ENCODE measurements around the gene CAMK1. TPM values are rescaled to one million over a fixed set of nuclear protein-coding genes. Genes with fewer than 3 reads are reported as not detected.

Gene CAMK1
- total and polyA plus RNA-seq, 3 donors from 2014 or later, result 62.7 to 185 (median 127) TPM

DNA sequence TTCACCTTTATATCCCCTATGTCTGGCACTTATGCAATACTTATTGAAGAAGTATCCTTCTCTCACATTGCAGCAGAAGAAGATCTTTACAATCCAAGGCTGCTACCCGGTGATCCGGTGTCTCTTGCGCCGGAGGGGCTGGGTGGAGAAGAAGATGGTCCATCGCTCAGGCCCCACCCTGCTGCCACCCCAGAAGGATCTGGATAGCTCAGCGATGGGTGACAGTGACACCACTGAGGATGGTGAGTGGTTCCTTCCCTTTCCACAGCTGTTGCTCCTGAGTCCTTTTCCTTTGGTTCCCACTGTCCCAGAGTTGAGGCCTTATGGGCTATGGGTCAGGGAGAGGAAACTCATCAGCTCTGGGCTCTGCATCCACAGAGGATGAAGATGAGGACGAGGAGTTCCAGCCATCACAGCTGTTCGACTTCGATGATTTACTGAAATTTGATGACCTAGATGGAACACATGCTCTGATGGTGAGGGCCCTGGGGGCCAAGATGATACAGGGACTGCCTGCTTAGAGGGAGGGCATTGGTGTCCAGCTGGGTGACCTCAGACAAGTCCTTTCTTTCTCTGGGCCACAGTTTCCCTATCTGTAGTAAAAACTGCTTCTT, 43.2 kb upstream of the CAMK1 start:
- H3K36me3 ChIP-seq (ENCODE audit: low read depth, missing control alignments), result no peaks in the 10 kb centered on the region
- DNase-seq, result no peak
- intact Hi-C loops (cut with DNase I; ENCODE audit: low total_unique reads), result no loop called here
- peaks cover 12% of the 10 kb centered on the region for H3K4me1 ChIP-seq
- H3K4me3 ChIP-seq, result no peak overlapping the region
- TF ChIP-seq, protein P1, sequence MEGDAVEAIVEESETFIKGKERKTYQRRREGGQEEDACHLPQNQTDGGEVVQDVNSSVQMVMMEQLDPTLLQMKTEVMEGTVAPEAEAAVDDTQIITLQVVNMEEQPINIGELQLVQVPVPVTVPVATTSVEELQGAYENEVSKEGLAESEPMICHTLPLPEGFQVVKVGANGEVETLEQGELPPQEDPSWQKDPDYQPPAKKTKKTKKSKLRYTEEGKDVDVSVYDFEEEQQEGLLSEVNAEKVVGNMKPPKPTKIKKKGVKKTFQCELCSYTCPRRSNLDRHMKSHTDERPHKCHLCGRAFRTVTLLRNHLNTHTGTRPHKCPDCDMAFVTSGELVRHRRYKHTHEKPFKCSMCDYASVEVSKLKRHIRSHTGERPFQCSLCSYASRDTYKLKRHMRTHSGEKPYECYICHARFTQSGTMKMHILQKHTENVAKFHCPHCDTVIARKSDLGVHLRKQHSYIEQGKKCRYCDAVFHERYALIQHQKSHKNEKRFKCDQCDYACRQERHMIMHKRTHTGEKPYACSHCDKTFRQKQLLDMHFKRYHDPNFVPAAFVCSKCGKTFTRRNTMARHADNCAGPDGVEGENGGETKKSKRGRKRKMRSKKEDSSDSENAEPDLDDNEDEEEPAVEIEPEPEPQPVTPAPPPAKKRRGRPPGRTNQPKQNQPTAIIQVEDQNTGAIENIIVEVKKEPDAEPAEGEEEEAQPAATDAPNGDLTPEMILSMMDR (IDR thresholded peaks at IDR 0.05), result no peak
- H3K27ac ChIP-seq, result no peak overlapping the region
- WGBS, 2 donors, result 88 to 93% methylated on average over 8 to 9 of the region's 9 CpGs
- no peaks in the 10 kb centered on the region for H3K9me3 ChIP-seq
- no peaks in the 10 kb centered on the region for H3K27me3 ChIP-seq

- H3K4me3 ChIP-seq, result peak overlapping the region in 1 of 2 donors; percentile 79
- H3K27ac ChIP-seq, result peak overlapping the region; percentile 84 to 91
- intact Hi-C loops (cut with DNase I; ENCODE audit: low total_unique reads), result no loop called here
- H3K27me3 ChIP-seq, result no peaks in the 10 kb centered on the region
- no peak for DNase-seq
- TF ChIP-seq POLR2A (IDR thresholded peaks at IDR 0.05), result no peak
- TF ChIP-seq, protein P1 (IDR thresholded peaks at IDR 0.05), result no peak
- 30% methylated on average over 10 of the region's 10 CpGs for WGBS, 2 donors
- peaks cover 12% of the 10 kb centered on the region for H3K4me1 ChIP-seq
- H3K9me3 ChIP-seq, result no peaks in the 10 kb centered on the region
- no peaks in the 10 kb centered on the region for H3K36me3 ChIP-seq (ENCODE audit: low read depth, missing control alignments)
These were observed 41.1 kb upstream of the CAMK1 start for GRCh38 chr3:9810846-9811245.

DNA sequence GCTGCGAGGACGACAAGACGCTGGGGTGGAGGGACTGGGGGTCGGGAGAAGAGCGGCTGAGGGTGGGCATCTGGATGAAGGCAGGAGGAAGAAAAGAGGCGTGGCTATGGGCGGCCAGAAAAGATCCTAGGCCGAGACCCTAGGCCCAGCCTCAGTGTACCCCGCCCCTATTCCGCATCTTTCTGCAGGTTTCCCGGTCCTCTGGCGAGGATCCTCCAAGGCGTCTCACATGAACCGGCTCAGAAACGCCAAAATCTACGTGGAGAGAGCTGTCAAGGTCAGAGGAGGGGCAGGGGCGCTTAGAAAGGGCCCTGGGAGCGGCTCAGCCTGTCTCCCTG, 40.7 kb upstream of the CAMK1 start:
- TF ChIP-seq, protein P1 (IDR thresholded peaks at IDR 0.05), result no peak
- TF ChIP-seq POLR2A (IDR thresholded peaks at IDR 0.05), result no peak
- 0 to 1% methylated on average over 13 to 18 of the region's 18 CpGs for WGBS, 2 donors
- Histone ChIP-seq H3K36me3 (ENCODE audit: low read depth, missing control alignments) (no peaks in the 10 kb centered on the region), H3K27ac (peak overlapping the region; percentile 84 to 91), H3K4me1 (peaks cover 12% of the 10 kb centered on the region), H3K27me3 (no peaks in the 10 kb centered on the region), H3K9me3 (no peaks in the 10 kb centered on the region), H3K4me3 (peak overlapping the region; percentile 79 to 81)
- intact Hi-C loops (cut with DNase I; ENCODE audit: low total_unique reads), result no loop called here
- peak; percentile 30 for DNase-seq

GRCh38 chr3:9809615-9810432, 40.1 kb upstream of the CAMK1 start, which contains the start of gene TTLL3:
TTLL3 (plus strand) TSS chr3:9810262; CDS start chr3:9810662, 400 bp downstream.
- intact Hi-C loops (cut with DNase I; ENCODE audit: low total_unique reads), result loop anchor here (10.0 kb wide), 1 partner anchor 155 kb away; no protein-coding TSS in a partner anchor
- Histone ChIP-seq H3K9me3 (no peaks in the 10 kb centered on the region), H3K36me3 (ENCODE audit: low read depth, missing control alignments) (no peaks in the 10 kb centered on the region), H3K4me1 (peaks cover 12% of the 10 kb centered on the region), H3K4me3 (peak within 1 kb of the TSS; percentile 79 to 81), H3K27me3 (no peaks in the 10 kb centered on the region), H3K27ac (peak within 1 kb of the TSS; percentile 84 to 91)
- DNase-seq, result peak; percentile 83
- TF ChIP-seq, protein P1 (IDR thresholded peaks at IDR 0.05), result no peak
- no peak for TF ChIP-seq POLR2A (IDR thresholded peaks at IDR 0.05)
- WGBS, 2 donors, result 0 to 1% methylated on average over 2 to 71 of the region's 76 CpGs
